GM12878 (cell line): ENCODE results near the gene MRM3. TPM values are rescaled to one million over a fixed set of nuclear protein-coding genes. Genes with fewer than 3 reads are reported as not detected.

Source experiments
- ATAC-seq: fragments of 200-7000 bp; cut with Tn5 transposase; 3 replicates; pipeline ENCODE4 v1.9.1; 2020; ENCODE audit warnings: mild to moderate bottlenecking, moderate library complexity
- BruUV-seq: library from RNA; stranded (reverse); fragments of 400-500 nt; replicated peaks from 2 replicates; lab custom pipeline; 2021; lab: Mats Ljungman, UMichigan
- CTCF ChIA-PET: fragments of 300-600 bp; sonication (Branson Sonifier 250); formaldehyde crosslinking; extraction: SDS; loops from one replicate; lab custom pipeline; 2021; ENCODE audit warnings: inconsistent platforms; lab: Yijun Ruan, JAX
- POLR2A ChIA-PET: fragments of 350-600 bp; formaldehyde crosslinking; extraction: SDS; loops from one replicate; lab custom pipeline; 2021; ENCODE audit warnings: inconsistent platforms; lab: Charles Lee
- RAD21 ChIA-PET: fragments of 300-600 bp; sonication (Branson Sonifier 250); formaldehyde crosslinking; loops from one replicate; lab custom pipeline; 2023; ENCODE audit warnings: antibody characterized with exemption; ENCODE audit not compliant: unreplicated experiment; lab: Charles Lee
- SMC1A ChIA-PET: fragments of 300-600 bp; sonication (Branson Sonifier 250); formaldehyde crosslinking; loops from one replicate; lab custom pipeline; 2023; ENCODE audit not compliant: unreplicated experiment, uncharacterized antibody; lab: Charles Lee
- DNase-seq: peaks from one replicate; pipeline ENCODE4 v3.0.0-alpha.2; 2011; ENCODE audit warnings: low read depth, low spot score
- FAIRE-seq: peaks from 3 replicates; lab custom pipeline; 2011; peaks lifted over from hg19 to GRCh38; lab: Jason Lieb, UNC
- H2AFZ ChIP-seq: 2 replicates; pipeline ENCODE4 v1.6.0; 2011; ENCODE audit warnings: low read depth, low read length, control low read depth; ENCODE audit not compliant: control insufficient read depth
- H3K27ac ChIP-seq: 2 replicates; pipeline ENCODE4 v1.5.1; 2011; ENCODE audit warnings: control low read depth; ENCODE audit not compliant: control insufficient read depth, insufficient read depth
- H3K27me3 ChIP-seq, 2 experiments: replicated peaks in 1 of 2; 2 replicates each; pipeline versions ENCODE4 v1.6.0 to v1.6.1; 2011; ENCODE audit warnings: low read length in 1 of 2; ENCODE audit not compliant: control insufficient read depth in 2 of 2, insufficient read depth in 2 of 2
- H3K36me3 ChIP-seq, 2 experiments: 2 replicates each; pipeline ENCODE4 v1.5.1; 2011; ENCODE audit warnings: low read length in 1 of 2; ENCODE audit not compliant: control insufficient read depth in 2 of 2, insufficient read depth in 2 of 2
- H3K4me1 ChIP-seq: 2 replicates; pipeline ENCODE4 v1.6.1; 2011; ENCODE audit warnings: mild to moderate bottlenecking, low read length, moderate library complexity, mixed read lengths; ENCODE audit not compliant: control insufficient read depth, insufficient read depth
- H3K4me2 ChIP-seq: 2 replicates; pipeline ENCODE4 v1.6.0; 2011; ENCODE audit warnings: control low read depth; ENCODE audit not compliant: control insufficient read depth, insufficient read depth
- H3K4me3 ChIP-seq: fragments of 200-600 bp; sonication (generic); 2 replicates; pipeline ENCODE4 v1.5.1; 2016
- H3K79me2 ChIP-seq: 2 replicates; pipeline ENCODE4 v1.6.0; 2011; ENCODE audit warnings: low read length; ENCODE audit not compliant: control insufficient read depth, insufficient read depth
- H3K9ac ChIP-seq: 2 replicates; pipeline ENCODE4 v1.8.0; 2011; ENCODE audit warnings: low read length, control low read depth, mixed read lengths; ENCODE audit not compliant: control insufficient read depth, insufficient read depth
- H3K9me3 ChIP-seq: replicated peaks from 3 replicates; pipeline ENCODE4 v1.5.1; 2011; ENCODE audit warnings: mild to moderate bottlenecking, low read length; ENCODE audit not compliant: control insufficient read depth, insufficient read depth
- H4K20me1 ChIP-seq: 2 replicates; pipeline ENCODE4 v1.6.0; 2011; ENCODE audit not compliant: control insufficient read depth, insufficient read depth
- BRCA1 ChIP-seq: IDR thresholded peaks from 2 replicates; pipeline ENCODE4 v1.6.1; 2011; ENCODE audit warnings: low read depth, low read length, improper control_type of control experiment
- CREB1 ChIP-seq: IDR thresholded peaks from 2 replicates; pipeline ENCODE4 v1.6.1; 2012; ENCODE audit warnings: low read depth, mild to moderate bottlenecking, inconsistent platforms
- ETV6 ChIP-seq, 2 experiments: fragments of 450-650 bp in 1 of 2; IDR thresholded peaks in 1 of 2; conservative IDR thresholded peaks in 1 of 2; 2 replicates each; pipeline ENCODE4 v1.6.1; 2014; ENCODE audit warnings: antibody characterized with exemption in 1 of 2, borderline replicate concordance in 1 of 2, low read depth in 1 of 2, mild to moderate bottlenecking in 1 of 2, moderate library complexity in 1 of 2
- IKZF1 ChIP-seq: fragments of 450-650 bp; conservative IDR thresholded peaks from 2 replicates; pipeline ENCODE4 v1.6.1; 2017; ENCODE audit warnings: antibody characterized with exemption, mild to moderate bottlenecking
- JUNB ChIP-seq: IDR thresholded peaks from 2 replicates; pipeline ENCODE4 v1.6.1; 2016; ENCODE audit warnings: antibody characterized with exemption, mild to moderate bottlenecking
- NKRF ChIP-seq: fragments of 450-650 bp; conservative IDR thresholded peaks from 2 replicates; pipeline ENCODE4 v1.6.1; 2017; ENCODE audit warnings: mild to moderate bottlenecking, moderate library complexity
- TAF1 ChIP-seq: IDR thresholded peaks from 2 replicates; pipeline ENCODE4 v1.6.1; 2011; ENCODE audit warnings: mild to moderate bottlenecking, low read depth, low read length, borderline replicate concordance
- ZNF384 ChIP-seq: IDR thresholded peaks from 2 replicates; pipeline ENCODE4 v1.6.1; 2012; ENCODE audit warnings: low read depth, mild to moderate bottlenecking, low read length, improper control_type of control experiment, borderline replicate concordance
- ZNF622 ChIP-seq: fragments of 450-650 bp; IDR thresholded peaks from 2 replicates; pipeline ENCODE4 v1.6.1; 2017; ENCODE audit warnings: mild to moderate bottlenecking, inconsistent platforms
- WGBS: methylation state at CpG from one replicate; pipeline ENCODE4 v1.1.6; 2016; ENCODE audit warnings: low lambda C conversion rate; ENCODE audit not compliant: insufficient replicate concordance, insufficient coverage; ENCODE audit errors: missing lambda C conversion rate; 5-methylcytosine and 5-hydroxymethylcytosine counted together
- in situ Hi-C: fragments of 300-500 bp; cut with MboI; formaldehyde crosslinking; loops from 9 replicates; pipeline ENCODE4 v1.14.3; 2018; ENCODE audit warnings: mixed read lengths
- intact Hi-C: fragments of 100-400 bp; cut with micrococcal nuclease; formaldehyde crosslinking; loops from one replicate; pipeline ENCODE4 v1.14.2; 2022; ENCODE audit not compliant: unreplicated experiment
- polyA plus RNA-seq, 11 experiments: library from polyadenylated mRNA; depleted of rRNA in 4 of 11; unstranded in 6 of 11; stranded (reverse) in 5 of 11; fragments of >200 nt; fragmentation: Nextera tagmentation in 4 of 11; fragmentation: Illumina TruSeq in 1 of 11; extraction: Ambion mirVana in 4 of 11; extraction: Trizol in 1 of 11; gene quantifications; 1 replicate in 1 of 11; 2 replicates in 10 of 11; pipeline versions ENCODE4 v1.2.1 to v1.2.3, GENCODE V29; 2011 to 2016; ENCODE audit warnings: inconsistent platforms in 2 of 11, missing spikeins in 2 of 11, low read depth in 1 of 11
- total RNA-seq, 4 experiments: library from RNA; depleted of rRNA in 3 of 4; stranded (reverse); fragments of >200 nt in 3 of 4; fragmentation: Illumina TruSeq in 1 of 4; extraction: Trizol in 1 of 4; gene quantifications; 2 replicates each; pipeline versions ENCODE4 v1.2.1 to v1.2.3, GENCODE V29; 2013 to 2021
- TF ChIP-seq, protein P1 (sequence below): fragments of 450-650 bp; IDR thresholded peaks from 2 replicates; pipeline ENCODE4 v1.6.1; 2017; ENCODE audit warnings: low read depth, mild to moderate bottlenecking, moderate library complexity
- TF ChIP-seq, protein P2 (sequence below): fragments of 450-650 bp; IDR thresholded peaks from 2 replicates; pipeline ENCODE4 v1.6.1; 2017; ENCODE audit warnings: borderline replicate concordance
- TF ChIP-seq, protein P3 (sequence below): fragments of 450-650 bp; IDR thresholded peaks from 2 replicates; pipeline ENCODE4 v1.6.1; 2017; ENCODE audit warnings: mild to moderate bottlenecking, moderate library complexity
- TF ChIP-seq, protein P4 (sequence below): fragments of 450-650 bp; IDR thresholded peaks from 2 replicates; pipeline ENCODE4 v1.6.1; 2017; ENCODE audit warnings: mild to moderate bottlenecking, low read depth, inconsistent platforms; ENCODE audit not compliant: poor library complexity, severe bottlenecking

Gene MRM3
- total and polyA plus RNA-seq, 10 of the 15 experiments (the other 5 are each of a cell fraction or from before 2014, with no cell fraction given): 2.3 to 48.9 (median 26.6) TPM

DNA sequence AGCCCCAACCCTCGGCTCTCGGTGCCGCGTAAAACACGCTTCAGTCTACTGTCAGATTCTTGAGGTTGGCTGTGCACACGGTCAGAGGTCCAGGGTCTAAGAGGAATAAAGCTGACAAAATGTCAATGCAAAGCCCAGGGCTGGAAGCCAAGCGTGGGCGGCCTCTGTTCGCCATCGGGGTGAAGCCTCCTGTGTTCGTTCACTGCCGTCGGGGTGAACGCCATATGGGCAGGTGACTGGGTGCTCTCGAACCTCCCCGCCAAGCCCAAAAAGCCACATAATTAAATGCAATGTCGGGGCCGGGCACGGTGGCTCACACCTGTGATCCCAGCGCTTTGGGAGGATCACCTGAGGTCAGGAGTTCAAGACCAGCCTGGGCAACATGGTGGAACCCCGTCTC lies 44.6 kb downstream of the MRM3 start:
- Histone ChIP-seq H2AFZ (no peak overlapping the region), H3K4me2 (no peak overlapping the region), H3K9me3 (no peaks in the 10 kb centered on the region; the same call in 2 of the 3 replicates), H3K4me1 (no peaks in the 10 kb centered on the region; the same call in 1 of the 2 replicates), H3K4me3 (no peak overlapping the region), H3K36me3 (no peaks in the 10 kb centered on the region), H4K20me1 (no peaks in the 10 kb centered on the region), H3K27ac (no peak overlapping the region), H3K9ac (no peak overlapping the region), H3K79me2 (no peaks in the 10 kb centered on the region), H3K27me3 (no peaks in the 10 kb centered on the region)
- in situ Hi-C loops: no loop called here
- WGBS: 63% methylated on average over 21 of the region's 21 CpGs
- ChIA-PET CTCF (no interaction called here), POLR2A (no interaction called here), SMC1A (no interaction called here), RAD21 (no interaction called here)
- ATAC-seq (no peak), FAIRE-seq (no peak), DNase-seq (no peak)
- intact Hi-C loops: no loop called here
- BruUV-seq: no TSS peak
- TF ChIP-seq, protein P1, sequence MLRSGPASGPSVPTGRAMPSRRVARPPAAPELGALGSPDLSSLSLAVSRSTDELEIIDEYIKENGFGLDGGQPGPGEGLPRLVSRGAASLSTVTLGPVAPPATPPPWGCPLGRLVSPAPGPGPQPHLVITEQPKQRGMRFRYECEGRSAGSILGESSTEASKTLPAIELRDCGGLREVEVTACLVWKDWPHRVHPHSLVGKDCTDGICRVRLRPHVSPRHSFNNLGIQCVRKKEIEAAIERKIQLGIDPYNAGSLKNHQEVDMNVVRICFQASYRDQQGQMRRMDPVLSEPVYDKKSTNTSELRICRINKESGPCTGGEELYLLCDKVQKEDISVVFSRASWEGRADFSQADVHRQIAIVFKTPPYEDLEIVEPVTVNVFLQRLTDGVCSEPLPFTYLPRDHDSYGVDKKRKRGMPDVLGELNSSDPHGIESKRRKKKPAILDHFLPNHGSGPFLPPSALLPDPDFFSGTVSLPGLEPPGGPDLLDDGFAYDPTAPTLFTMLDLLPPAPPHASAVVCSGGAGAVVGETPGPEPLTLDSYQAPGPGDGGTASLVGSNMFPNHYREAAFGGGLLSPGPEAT: no peak
- TF ChIP-seq IKZF1 (no peak), NKRF (no peak), TAF1 (no peak), ZNF622 (no peak), ZNF384 (no peak), ETV6 (conservative IDR thresholded peaks at IDR 0.05 in 1 of 2, IDR thresholded peaks at IDR 0.05 in 1 of 2; ENCODE audit: borderline replicate concordance in 1 of 2, low read depth in 1 of 2) (no peak), JUNB (no peak), BRCA1 (no peak), CREB1 (no peak)
- TF ChIP-seq, protein P2, sequence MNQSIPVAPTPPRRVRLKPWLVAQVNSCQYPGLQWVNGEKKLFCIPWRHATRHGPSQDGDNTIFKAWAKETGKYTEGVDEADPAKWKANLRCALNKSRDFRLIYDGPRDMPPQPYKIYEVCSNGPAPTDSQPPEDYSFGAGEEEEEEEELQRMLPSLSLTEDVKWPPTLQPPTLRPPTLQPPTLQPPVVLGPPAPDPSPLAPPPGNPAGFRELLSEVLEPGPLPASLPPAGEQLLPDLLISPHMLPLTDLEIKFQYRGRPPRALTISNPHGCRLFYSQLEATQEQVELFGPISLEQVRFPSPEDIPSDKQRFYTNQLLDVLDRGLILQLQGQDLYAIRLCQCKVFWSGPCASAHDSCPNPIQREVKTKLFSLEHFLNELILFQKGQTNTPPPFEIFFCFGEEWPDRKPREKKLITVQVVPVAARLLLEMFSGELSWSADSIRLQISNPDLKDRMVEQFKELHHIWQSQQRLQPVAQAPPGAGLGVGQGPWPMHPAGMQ: no peak
- TF ChIP-seq, protein P3, sequence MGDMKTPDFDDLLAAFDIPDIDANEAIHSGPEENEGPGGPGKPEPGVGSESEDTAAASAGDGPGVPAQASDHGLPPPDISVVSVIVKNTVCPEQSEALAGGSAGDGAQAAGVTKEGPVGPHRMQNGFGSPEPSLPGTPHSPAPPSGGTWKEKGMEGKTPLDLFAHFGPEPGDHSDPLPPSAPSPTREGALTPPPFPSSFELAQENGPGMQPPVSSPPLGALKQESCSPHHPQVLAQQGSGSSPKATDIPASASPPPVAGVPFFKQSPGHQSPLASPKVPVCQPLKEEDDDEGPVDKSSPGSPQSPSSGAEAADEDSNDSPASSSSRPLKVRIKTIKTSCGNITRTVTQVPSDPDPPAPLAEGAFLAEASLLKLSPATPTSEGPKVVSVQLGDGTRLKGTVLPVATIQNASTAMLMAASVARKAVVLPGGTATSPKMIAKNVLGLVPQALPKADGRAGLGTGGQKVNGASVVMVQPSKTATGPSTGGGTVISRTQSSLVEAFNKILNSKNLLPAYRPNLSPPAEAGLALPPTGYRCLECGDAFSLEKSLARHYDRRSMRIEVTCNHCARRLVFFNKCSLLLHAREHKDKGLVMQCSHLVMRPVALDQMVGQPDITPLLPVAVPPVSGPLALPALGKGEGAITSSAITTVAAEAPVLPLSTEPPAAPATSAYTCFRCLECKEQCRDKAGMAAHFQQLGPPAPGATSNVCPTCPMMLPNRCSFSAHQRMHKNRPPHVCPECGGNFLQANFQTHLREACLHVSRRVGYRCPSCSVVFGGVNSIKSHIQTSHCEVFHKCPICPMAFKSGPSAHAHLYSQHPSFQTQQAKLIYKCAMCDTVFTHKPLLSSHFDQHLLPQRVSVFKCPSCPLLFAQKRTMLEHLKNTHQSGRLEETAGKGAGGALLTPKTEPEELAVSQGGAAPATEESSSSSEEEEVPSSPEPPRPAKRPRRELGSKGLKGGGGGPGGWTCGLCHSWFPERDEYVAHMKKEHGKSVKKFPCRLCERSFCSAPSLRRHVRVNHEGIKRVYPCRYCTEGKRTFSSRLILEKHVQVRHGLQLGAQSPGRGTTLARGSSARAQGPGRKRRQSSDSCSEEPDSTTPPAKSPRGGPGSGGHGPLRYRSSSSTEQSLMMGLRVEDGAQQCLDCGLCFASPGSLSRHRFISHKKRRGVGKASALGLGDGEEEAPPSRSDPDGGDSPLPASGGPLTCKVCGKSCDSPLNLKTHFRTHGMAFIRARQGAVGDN: no peak
- TF ChIP-seq, protein P4, sequence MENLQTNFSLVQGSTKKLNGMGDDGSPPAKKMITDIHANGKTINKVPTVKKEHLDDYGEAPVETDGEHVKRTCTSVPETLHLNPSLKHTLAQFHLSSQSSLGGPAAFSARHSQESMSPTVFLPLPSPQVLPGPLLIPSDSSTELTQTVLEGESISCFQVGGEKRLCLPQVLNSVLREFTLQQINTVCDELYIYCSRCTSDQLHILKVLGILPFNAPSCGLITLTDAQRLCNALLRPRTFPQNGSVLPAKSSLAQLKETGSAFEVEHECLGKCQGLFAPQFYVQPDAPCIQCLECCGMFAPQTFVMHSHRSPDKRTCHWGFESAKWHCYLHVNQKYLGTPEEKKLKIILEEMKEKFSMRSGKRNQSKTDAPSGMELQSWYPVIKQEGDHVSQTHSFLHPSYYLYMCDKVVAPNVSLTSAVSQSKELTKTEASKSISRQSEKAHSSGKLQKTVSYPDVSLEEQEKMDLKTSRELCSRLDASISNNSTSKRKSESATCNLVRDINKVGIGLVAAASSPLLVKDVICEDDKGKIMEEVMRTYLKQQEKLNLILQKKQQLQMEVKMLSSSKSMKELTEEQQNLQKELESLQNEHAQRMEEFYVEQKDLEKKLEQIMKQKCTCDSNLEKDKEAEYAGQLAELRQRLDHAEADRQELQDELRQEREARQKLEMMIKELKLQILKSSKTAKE: no peak
